ENCODE results near the gene CCNH.
A peak's percentile ranks its signal among the peaks of the same experiment; 100 is the strongest.

Gene CCNH

DNA sequence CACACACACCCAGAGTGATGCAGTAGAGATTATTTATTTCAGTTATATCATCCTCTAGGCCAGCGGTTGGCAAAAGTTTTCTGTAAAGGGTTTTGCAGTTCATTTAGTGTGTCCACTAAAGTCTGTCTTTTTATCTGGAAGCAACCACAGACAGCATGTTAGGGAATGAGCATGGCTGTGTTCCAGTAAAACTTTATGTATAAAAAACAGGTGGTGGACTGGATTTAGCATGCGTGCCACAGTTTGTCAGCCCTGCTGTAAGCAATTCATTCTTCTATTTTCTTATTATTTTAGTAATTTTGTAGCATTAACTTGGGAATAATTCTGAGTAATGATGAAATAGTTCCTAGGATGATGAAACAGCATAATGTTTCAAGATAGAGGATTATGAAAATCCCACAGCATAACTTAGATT is 51.7 kb downstream of the CCNH start:
- Mint-ChIP-seq H3K36me3 (ENCODE audit: low read depth) (peaks cover 22% of the 10 kb centered on the region), H3K27me3 (no peaks in the 10 kb centered on the region), H3K9me3 (no peaks in the 10 kb centered on the region), H3K4me1 (peaks cover 6% of the 10 kb centered on the region), H3K27ac (no peak overlapping the region), H3K4me3 (no peak overlapping the region)
- DNase-seq (no peak), ATAC-seq (no peak)

DNA sequence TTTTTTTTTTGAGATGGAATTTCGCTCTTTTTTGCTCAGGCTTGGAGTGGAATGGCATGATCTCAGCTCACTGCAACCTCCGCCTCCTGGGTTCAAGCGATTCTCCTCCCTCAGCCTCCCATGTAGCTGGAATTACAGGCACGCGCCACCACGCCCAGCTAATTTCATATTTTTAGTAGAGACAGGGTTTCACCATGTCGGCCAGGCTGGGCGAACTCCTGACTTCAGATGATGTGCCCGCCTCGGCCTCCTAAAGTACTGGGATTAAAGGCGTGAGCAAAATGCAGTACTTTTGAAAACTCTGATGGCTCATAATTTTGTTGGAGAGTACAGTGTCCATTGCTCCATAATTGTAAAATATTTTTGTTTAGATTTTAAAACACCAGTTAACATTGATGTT is 52.6 kb downstream of the CCNH start:
- H3K36me3 Mint-ChIP-seq (ENCODE audit: low read depth): peaks cover 28% of the 10 kb centered on the region
- DNase-seq (no peak), ATAC-seq (no peak)
- H3K27me3 Mint-ChIP-seq: no peaks in the 10 kb centered on the region
- H3K4me1 Mint-ChIP-seq: peaks cover 6% of the 10 kb centered on the region
- no peak overlapping the region for H3K4me3 Mint-ChIP-seq
- H3K27ac Mint-ChIP-seq: no peak overlapping the region
- H3K9me3 Mint-ChIP-seq: no peaks in the 10 kb centered on the region

DNA sequence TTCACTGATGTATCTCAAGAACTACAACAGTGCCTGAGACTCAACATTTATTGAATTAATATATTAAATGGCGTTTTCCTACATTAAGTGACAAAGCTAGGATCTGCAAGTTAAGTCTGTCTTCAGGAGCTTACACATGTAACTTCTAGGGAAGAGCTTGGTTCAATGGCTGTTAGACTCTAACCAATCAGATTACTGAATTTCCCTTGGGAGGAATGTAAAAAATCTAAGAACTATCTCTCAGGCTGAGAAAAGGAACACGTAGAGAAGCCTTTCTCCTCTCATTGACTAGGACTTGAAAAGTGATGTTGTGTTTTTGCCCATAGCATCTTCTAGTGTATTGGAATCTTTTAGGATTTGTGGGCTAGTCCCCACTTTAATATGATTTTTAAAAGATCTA is 53.6 kb downstream of the CCNH start:
- H3K36me3 Mint-ChIP-seq (ENCODE audit: low read depth): peaks cover 27% of the 10 kb centered on the region
- no peak for DNase-seq
- ATAC-seq: no peak
- H3K4me1 Mint-ChIP-seq: peaks cover 8% of the 10 kb centered on the region
- H3K27ac Mint-ChIP-seq: no peak overlapping the region
- H3K4me3 Mint-ChIP-seq: no peak overlapping the region
- no peaks in the 10 kb centered on the region for H3K27me3 Mint-ChIP-seq
- no peaks in the 10 kb centered on the region for H3K9me3 Mint-ChIP-seq

DNA sequence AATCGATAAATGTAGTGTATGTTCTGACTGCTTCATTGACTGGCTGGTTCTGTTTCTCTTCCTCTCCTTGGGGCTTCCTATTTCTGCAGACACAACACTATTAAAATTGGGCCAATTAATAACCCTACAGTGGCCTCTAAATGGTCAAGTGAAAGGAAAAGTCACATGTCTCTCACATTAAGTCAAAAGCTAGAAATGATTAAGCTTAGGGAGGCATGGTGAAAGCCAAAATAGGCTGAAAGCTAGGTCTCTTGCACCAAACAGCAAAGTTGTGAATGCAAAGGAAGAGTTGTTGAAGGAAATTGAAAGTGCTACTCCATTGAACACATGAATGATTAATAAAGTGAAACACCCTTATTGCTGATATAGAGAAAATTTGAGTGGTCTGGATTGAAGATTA is 58.2 kb downstream of the CCNH start:
- H3K9me3 Mint-ChIP-seq: no peaks in the 10 kb centered on the region
- no peak for ATAC-seq
- no peaks in the 10 kb centered on the region for H3K27me3 Mint-ChIP-seq
- H3K36me3 Mint-ChIP-seq (ENCODE audit: low read depth): peaks cover 28% of the 10 kb centered on the region
- H3K27ac Mint-ChIP-seq: peak overlapping the region; percentile 25
- peaks cover 8% of the 10 kb centered on the region for H3K4me1 Mint-ChIP-seq
- DNase-seq: no peak
- no peak overlapping the region for H3K4me3 Mint-ChIP-seq

DNA sequence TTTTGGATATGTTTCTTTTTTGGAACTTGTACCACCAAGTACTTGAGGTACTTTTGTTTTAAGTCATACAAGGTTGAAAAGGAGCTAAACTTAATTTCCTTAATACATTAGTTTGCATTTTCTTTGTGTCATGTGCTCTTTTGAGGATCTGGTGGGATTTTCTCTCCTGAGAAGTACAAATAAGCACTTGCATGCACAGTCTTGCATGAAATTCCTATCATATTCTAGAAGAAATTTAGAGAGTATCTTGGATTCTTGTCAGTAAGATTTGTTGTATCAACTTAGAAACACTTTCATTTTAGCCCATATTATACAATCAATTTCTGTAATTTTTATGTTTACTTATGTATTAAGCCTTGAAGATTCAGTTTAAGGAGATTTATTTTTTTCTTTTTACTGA is 64.9 kb downstream of the CCNH start:
- Mint-ChIP-seq H3K27me3 (no peaks in the 10 kb centered on the region), H3K4me1 (peaks cover 3% of the 10 kb centered on the region), H3K36me3 (ENCODE audit: low read depth) (peaks cover 26% of the 10 kb centered on the region), H3K4me3 (no peak overlapping the region), H3K9me3 (no peaks in the 10 kb centered on the region), H3K27ac (no peak overlapping the region)
- ATAC-seq (no peak), DNase-seq (no peak)

DNA sequence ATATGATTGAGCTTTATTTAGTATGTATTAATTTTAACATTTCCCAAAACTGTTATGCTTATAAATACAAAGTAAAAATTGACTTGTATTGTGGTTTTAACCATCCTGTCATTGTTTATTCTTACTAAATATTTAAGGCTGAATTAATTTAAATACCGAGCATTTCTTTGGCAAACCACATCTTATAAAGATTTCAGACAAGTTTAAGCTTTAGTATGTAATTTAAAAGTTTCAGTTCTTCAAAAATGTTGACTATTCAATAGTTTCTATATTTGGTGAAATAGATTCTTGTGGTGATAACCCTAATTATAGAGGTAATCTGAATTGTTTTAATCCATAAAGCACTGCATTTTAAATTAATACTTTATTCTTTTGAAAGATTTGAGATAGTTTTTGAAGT is 65.5 kb downstream of the CCNH start:
- H3K27ac Mint-ChIP-seq: no peak overlapping the region
- H3K36me3 Mint-ChIP-seq (ENCODE audit: low read depth): peaks cover 29% of the 10 kb centered on the region

More for the DNA sequence above, 65.5 kb downstream of the CCNH start:
- Mint-ChIP-seq H3K9me3 (no peaks in the 10 kb centered on the region), H3K4me1 (peaks cover 6% of the 10 kb centered on the region), H3K4me3 (no peak overlapping the region), H3K27me3 (no peaks in the 10 kb centered on the region)
- DNase-seq (no peak), ATAC-seq (no peak)

Measured in activated naive CD8-positive, alpha-beta T cell treated with anti-CD3 and anti-CD28 coated beads, Interleukin-2, amount 50 U/mL, for 24 hours (primary cell).